GM23338 (cell line): ENCODE data around the gene GRK3. TPM values are rescaled to one million over a fixed set of nuclear protein-coding genes. Genes with fewer than 3 reads are reported as not detected.

ENCODE experiments used
- ATAC-seq: fragments of 200-7000 bp; cut with Tn5 transposase; 3 replicates; pipeline ENCODE4 v1.9.1; 2020
- DNase-seq: peaks from one replicate; pipeline ENCODE4 v3.0.0-alpha.2; 2015; ENCODE audit warnings: low spot score
- H2AFZ ChIP-seq: fragments of 200-600 bp; sonication (generic); 2 replicates; pipeline ENCODE4 v1.8.0; 2016; ENCODE audit warnings: antibody characterized with exemption, mild to moderate bottlenecking, moderate library complexity
- H3F3A ChIP-seq: fragments of 200-600 bp; sonication (generic); replicated peaks from 2 replicates; pipeline ENCODE4 v1.8.0; 2017; ENCODE audit warnings: antibody characterized with exemption, mixed run types, low read depth
- H3K27ac ChIP-seq: fragments of 200-600 bp; sonication (generic); 2 replicates; pipeline ENCODE4 v1.6.1; 2016; ENCODE audit warnings: low read depth
- H3K27me3 ChIP-seq: fragments of 200-600 bp; sonication (generic); 2 replicates; pipeline ENCODE4 v1.8.0; 2016; ENCODE audit warnings: mild to moderate bottlenecking, mixed run types, moderate library complexity; ENCODE audit not compliant: insufficient read depth
- H3K36me3 ChIP-seq: fragments of 200-600 bp; sonication (generic); 2 replicates; pipeline ENCODE4 v1.8.0; 2016; ENCODE audit warnings: mild to moderate bottlenecking; ENCODE audit not compliant: insufficient read depth
- H3K4me1 ChIP-seq: fragments of 200-600 bp; sonication (generic); 2 replicates; pipeline ENCODE4 v1.8.0; 2016; ENCODE audit warnings: mild to moderate bottlenecking, moderate library complexity; ENCODE audit not compliant: insufficient read depth
- H3K4me2 ChIP-seq: fragments of 200-600 bp; sonication (generic); 2 replicates; pipeline ENCODE4 v1.7.1; 2017; ENCODE audit warnings: mixed run types
- H3K4me3 ChIP-seq: fragments of 200-600 bp; sonication (generic); 2 replicates; pipeline ENCODE4 v1.6.1; 2016; ENCODE audit warnings: mixed run types
- H3K79me2 ChIP-seq: fragments of 200-600 bp; sonication (generic); replicated peaks from 2 replicates; pipeline ENCODE4 v1.8.0; 2017; ENCODE audit warnings: mild to moderate bottlenecking; ENCODE audit not compliant: insufficient read depth
- H3K9me2 ChIP-seq: fragments of 200-600 bp; sonication (generic); 2 replicates; pipeline ENCODE4 v1.8.0; 2017; ENCODE audit not compliant: insufficient read depth
- H4K20me1 ChIP-seq: fragments of 200-600 bp; sonication (generic); replicated peaks from 2 replicates; pipeline ENCODE4 v1.8.0; 2017; ENCODE audit warnings: mild to moderate bottlenecking; ENCODE audit not compliant: insufficient read depth
- H3K27ac Mint-ChIP-seq: 2 replicates; pipeline ENCODE4 v1.8.0; 2020; ENCODE audit warnings: inconsistent platforms, mild to moderate bottlenecking, moderate library complexity, mixed read lengths
- H3K27me3 Mint-ChIP-seq: 3 replicates; pipeline ENCODE4 v1.8.0; 2022; ENCODE audit warnings: low read depth, mild to moderate bottlenecking, moderate library complexity, mixed read lengths, inconsistent platforms; ENCODE audit not compliant: insufficient read depth, poor library complexity
- H3K36me3 Mint-ChIP-seq: 3 replicates; pipeline ENCODE4 v1.8.0; 2021; ENCODE audit warnings: low read depth, mild to moderate bottlenecking, inconsistent platforms, moderate library complexity, mixed read lengths
- H3K4me1 Mint-ChIP-seq: 3 replicates; pipeline ENCODE4 v1.8.0; 2020; ENCODE audit warnings: mild to moderate bottlenecking, inconsistent platforms, mixed read lengths
- H3K4me3 Mint-ChIP-seq: 3 replicates; pipeline ENCODE4 v1.8.0; 2021; ENCODE audit warnings: moderate library complexity, mild to moderate bottlenecking, inconsistent platforms, mixed read lengths
- H3K9me3 Mint-ChIP-seq: 3 replicates; pipeline ENCODE4 v1.8.0; 2020; ENCODE audit warnings: moderate library complexity, mild to moderate bottlenecking, inconsistent platforms, mixed read lengths
- CREB1 ChIP-seq: fragments of 250-450 bp; sonication (Bioruptor Pico); IDR thresholded peaks from 2 replicates; pipeline ENCODE4 v1.5.0; 2020; ENCODE audit warnings: low read depth, mild to moderate bottlenecking, moderate library complexity
- EZH2 ChIP-seq: fragments of 200-600 bp; sonication (generic); IDR thresholded peaks from one replicate; pipeline ENCODE4 v1.8.0; 2017; ENCODE audit warnings: antibody characterized with exemption, mild to moderate bottlenecking, low read depth; ENCODE audit not compliant: unreplicated experiment
- EZH2phosphoT487 ChIP-seq: fragments of 200-600 bp; sonication (generic); IDR thresholded peaks from one replicate; pipeline ENCODE4 v1.8.1; 2018; ENCODE audit warnings: antibody characterized with exemption; ENCODE audit not compliant: unreplicated experiment
- JUNB ChIP-seq: IDR thresholded peaks from one replicate; pipeline ENCODE4 v1.6.1; 2016; ENCODE audit warnings: antibody characterized with exemption; ENCODE audit not compliant: unreplicated experiment
- NANOG ChIP-seq: IDR thresholded peaks from 2 replicates; pipeline ENCODE4 v1.6.1; 2016; ENCODE audit warnings: antibody characterized with exemption, borderline replicate concordance
- POLR2AphosphoS5 ChIP-seq: IDR thresholded peaks from 2 replicates; pipeline ENCODE4 v1.6.1; 2016; ENCODE audit warnings: antibody characterized with exemption, low read depth
- STAT1 ChIP-seq: IDR thresholded peaks from one replicate; pipeline ENCODE4 v1.6.1; 2016; ENCODE audit warnings: antibody characterized with exemption; ENCODE audit not compliant: unreplicated experiment
- ZNF114 ChIP-seq: fragments of 250-450 bp; sonication (Bioruptor Pico); IDR thresholded peaks from 2 replicates; pipeline ENCODE4 v1.5.0; 2020; ENCODE audit warnings: mild to moderate bottlenecking, moderate library complexity
- ZNF331 ChIP-seq: fragments of 250-450 bp; sonication (Bioruptor Pico); IDR thresholded peaks from 2 replicates; pipeline ENCODE4 v1.5.0; 2020; ENCODE audit warnings: low read depth, mild to moderate bottlenecking, moderate library complexity
- polyA plus RNA-seq: library from polyadenylated mRNA; unstranded; fragments of >200 nt; fragmentation: Nextera tagmentation; extraction: Ambion mirVana; gene quantifications from 2 replicates; pipeline ENCODE4 v1.2.1, GENCODE V29; 2016
- total RNA-seq: library from RNA; depleted of rRNA; stranded (reverse); fragments of >200 nt; shearing (Covaris generic); gene quantifications from 2 replicates; pipeline ENCODE4 v1.2.3, GENCODE V29; 2014
- TF ChIP-seq, protein P1 (sequence below), 2 experiments: fragments of 200-600 bp in 1 of 2; sonication (generic) in 1 of 2; conservative IDR thresholded peaks; 2 replicates each; pipeline versions ENCODE4 v1.5.1 to v1.6.1; 2016 to 2017; ENCODE audit warnings: antibody characterized with exemption in 2 of 2, low read depth in 2 of 2, mild to moderate bottlenecking in 2 of 2, moderate library complexity in 1 of 2
- TF ChIP-seq, protein P2 (sequence below): fragments of 250-450 bp; sonication (Bioruptor Pico); IDR thresholded peaks from 2 replicates; pipeline ENCODE4 v1.5.0; 2020; ENCODE audit warnings: mild to moderate bottlenecking, moderate library complexity
- TF ChIP-seq, protein P3 (sequence below): IDR thresholded peaks from 2 replicates; pipeline ENCODE4 v1.6.1; 2016; ENCODE audit warnings: antibody characterized with exemption
- TF ChIP-seq, protein P4 (sequence below): IDR thresholded peaks from one replicate; pipeline ENCODE4 v1.6.1; 2018; ENCODE audit warnings: antibody characterized with exemption; ENCODE audit not compliant: unreplicated experiment

The GRK3 gene
- total and polyA plus RNA-seq, 2 experiments from 2014 or later = 6.0 to 25.3 TPM

DNA sequence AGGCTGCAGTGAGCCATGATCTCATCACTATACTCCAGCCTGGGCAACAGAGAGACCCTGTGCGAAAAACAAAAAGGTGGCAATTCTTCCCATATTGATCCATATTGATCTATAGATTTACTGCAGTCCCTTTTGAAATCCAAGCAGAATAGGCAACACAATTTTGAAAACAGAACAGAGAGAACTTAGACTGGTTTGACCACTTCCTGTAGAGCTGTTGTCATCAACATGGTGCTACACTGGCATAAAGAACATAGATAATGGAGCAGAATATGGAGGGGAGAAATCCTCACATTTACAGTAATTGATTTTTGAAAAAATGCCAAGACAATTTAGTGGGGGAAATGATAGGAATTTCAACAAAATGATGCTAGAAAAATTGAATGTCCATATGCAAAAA lies 34.1 kb downstream of the GRK3 start:
- H2AFZ ChIP-seq = no peak overlapping the region
- H3K36me3 ChIP-seq = no peaks in the 10 kb centered on the region
- peaks cover 1% of the 10 kb centered on the region; the same call in 1 of the 2 replicates for H4K20me1 ChIP-seq
- no peaks in the 10 kb centered on the region for H3K9me2 ChIP-seq
- H3K27ac Mint-ChIP-seq = no peak overlapping the region
- H3K4me3 ChIP-seq = no peak overlapping the region
- no peak overlapping the region for H3K4me2 ChIP-seq
- H3K27ac ChIP-seq = no peak overlapping the region
- peaks cover 10% of the 10 kb centered on the region; the same call in 2 of the 3 replicates for H3K4me1 Mint-ChIP-seq
- peaks cover 1% of the 10 kb centered on the region for H3K27me3 Mint-ChIP-seq
- no peak overlapping the region for H3K4me3 Mint-ChIP-seq
- no peak for DNase-seq
- H3K36me3 Mint-ChIP-seq = peaks cover 3% of the 10 kb centered on the region; the same call in 2 of the 3 replicates
- TF ChIP-seq ZNF331 (CRISPR knock-in tag) (no peak), ZNF114 (CRISPR knock-in tag) (no peak), POLR2AphosphoS5 (no peak), CREB1 (no peak), EZH2phosphoT487 (no peak), JUNB (no peak), NANOG (no peak), EZH2 (no peak), STAT1 (no peak)
- TF ChIP-seq, protein P1, sequence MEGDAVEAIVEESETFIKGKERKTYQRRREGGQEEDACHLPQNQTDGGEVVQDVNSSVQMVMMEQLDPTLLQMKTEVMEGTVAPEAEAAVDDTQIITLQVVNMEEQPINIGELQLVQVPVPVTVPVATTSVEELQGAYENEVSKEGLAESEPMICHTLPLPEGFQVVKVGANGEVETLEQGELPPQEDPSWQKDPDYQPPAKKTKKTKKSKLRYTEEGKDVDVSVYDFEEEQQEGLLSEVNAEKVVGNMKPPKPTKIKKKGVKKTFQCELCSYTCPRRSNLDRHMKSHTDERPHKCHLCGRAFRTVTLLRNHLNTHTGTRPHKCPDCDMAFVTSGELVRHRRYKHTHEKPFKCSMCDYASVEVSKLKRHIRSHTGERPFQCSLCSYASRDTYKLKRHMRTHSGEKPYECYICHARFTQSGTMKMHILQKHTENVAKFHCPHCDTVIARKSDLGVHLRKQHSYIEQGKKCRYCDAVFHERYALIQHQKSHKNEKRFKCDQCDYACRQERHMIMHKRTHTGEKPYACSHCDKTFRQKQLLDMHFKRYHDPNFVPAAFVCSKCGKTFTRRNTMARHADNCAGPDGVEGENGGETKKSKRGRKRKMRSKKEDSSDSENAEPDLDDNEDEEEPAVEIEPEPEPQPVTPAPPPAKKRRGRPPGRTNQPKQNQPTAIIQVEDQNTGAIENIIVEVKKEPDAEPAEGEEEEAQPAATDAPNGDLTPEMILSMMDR (conservative IDR thresholded peaks at IDR 0.05; ENCODE audit: low read depth in 2 of 2) = no peak
- TF ChIP-seq, protein P2, sequence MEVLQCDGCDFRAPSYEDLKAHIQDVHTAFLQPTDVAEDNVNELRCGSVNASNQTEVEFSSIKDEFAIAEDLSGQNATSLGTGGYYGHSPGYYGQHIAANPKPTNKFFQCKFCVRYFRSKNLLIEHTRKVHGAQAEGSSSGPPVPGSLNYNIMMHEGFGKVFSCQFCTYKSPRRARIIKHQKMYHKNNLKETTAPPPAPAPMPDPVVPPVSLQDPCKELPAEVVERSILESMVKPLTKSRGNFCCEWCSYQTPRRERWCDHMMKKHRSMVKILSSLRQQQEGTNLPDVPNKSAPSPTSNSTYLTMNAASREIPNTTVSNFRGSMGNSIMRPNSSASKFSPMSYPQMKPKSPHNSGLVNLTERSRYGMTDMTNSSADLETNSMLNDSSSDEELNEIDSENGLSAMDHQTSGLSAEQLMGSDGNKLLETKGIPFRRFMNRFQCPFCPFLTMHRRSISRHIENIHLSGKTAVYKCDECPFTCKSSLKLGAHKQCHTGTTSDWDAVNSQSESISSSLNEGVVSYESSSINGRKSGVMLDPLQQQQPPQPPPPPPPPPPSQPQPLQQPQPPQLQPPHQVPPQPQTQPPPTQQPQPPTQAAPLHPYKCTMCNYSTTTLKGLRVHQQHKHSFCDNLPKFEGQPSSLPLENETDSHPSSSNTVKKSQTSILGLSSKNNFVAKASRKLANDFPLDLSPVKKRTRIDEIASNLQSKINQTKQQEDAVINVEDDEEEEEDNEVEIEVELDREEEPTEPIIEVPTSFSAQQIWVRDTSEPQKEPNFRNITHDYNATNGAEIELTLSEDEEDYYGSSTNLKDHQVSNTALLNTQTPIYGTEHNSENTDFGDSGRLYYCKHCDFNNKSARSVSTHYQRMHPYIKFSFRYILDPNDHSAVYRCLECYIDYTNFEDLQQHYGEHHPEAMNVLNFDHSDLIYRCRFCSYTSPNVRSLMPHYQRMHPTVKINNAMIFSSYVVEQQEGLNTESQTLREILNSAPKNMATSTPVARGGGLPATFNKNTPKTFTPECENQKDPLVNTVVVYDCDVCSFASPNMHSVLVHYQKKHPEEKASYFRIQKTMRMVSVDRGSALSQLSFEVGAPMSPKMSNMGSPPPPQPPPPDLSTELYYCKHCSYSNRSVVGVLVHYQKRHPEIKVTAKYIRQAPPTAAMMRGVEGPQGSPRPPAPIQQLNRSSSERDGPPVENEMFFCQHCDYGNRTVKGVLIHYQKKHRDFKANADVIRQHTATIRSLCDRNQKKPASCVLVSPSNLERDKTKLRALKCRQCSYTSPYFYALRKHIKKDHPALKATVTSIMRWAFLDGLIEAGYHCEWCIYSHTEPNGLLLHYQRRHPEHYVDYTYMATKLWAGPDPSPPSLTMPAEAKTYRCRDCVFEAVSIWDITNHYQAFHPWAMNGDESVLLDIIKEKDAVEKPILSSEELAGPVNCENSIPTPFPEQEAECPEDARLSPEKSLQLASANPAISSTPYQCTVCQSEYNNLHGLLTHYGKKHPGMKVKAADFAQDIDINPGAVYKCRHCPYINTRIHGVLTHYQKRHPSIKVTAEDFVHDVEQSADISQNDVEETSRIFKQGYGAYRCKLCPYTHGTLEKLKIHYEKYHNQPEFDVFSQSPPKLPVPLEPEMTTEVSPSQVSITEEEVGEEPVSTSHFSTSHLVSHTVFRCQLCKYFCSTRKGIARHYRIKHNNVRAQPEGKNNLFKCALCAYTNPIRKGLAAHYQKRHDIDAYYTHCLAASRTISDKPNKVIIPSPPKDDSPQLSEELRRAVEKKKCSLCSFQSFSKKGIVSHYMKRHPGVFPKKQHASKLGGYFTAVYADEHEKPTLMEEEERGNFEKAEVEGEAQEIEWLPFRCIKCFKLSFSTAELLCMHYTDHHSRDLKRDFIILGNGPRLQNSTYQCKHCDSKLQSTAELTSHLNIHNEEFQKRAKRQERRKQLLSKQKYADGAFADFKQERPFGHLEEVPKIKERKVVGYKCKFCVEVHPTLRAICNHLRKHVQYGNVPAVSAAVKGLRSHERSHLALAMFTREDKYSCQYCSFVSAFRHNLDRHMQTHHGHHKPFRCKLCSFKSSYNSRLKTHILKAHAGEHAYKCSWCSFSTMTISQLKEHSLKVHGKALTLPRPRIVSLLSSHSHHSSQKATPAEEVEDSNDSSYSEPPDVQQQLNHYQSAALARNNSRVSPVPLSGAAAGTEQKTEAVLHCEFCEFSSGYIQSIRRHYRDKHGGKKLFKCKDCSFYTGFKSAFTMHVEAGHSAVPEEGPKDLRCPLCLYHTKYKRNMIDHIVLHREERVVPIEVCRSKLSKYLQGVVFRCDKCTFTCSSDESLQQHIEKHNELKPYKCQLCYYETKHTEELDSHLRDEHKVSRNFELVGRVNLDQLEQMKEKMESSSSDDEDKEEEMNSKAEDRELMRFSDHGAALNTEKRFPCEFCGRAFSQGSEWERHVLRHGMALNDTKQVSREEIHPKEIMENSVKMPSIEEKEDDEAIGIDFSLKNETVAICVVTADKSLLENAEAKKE (CRISPR knock-in tag) = no peak
- TF ChIP-seq, protein P3, sequence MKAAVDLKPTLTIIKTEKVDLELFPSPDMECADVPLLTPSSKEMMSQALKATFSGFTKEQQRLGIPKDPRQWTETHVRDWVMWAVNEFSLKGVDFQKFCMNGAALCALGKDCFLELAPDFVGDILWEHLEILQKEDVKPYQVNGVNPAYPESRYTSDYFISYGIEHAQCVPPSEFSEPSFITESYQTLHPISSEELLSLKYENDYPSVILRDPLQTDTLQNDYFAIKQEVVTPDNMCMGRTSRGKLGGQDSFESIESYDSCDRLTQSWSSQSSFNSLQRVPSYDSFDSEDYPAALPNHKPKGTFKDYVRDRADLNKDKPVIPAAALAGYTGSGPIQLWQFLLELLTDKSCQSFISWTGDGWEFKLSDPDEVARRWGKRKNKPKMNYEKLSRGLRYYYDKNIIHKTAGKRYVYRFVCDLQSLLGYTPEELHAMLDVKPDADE = no peak
- TF ChIP-seq, protein P4, sequence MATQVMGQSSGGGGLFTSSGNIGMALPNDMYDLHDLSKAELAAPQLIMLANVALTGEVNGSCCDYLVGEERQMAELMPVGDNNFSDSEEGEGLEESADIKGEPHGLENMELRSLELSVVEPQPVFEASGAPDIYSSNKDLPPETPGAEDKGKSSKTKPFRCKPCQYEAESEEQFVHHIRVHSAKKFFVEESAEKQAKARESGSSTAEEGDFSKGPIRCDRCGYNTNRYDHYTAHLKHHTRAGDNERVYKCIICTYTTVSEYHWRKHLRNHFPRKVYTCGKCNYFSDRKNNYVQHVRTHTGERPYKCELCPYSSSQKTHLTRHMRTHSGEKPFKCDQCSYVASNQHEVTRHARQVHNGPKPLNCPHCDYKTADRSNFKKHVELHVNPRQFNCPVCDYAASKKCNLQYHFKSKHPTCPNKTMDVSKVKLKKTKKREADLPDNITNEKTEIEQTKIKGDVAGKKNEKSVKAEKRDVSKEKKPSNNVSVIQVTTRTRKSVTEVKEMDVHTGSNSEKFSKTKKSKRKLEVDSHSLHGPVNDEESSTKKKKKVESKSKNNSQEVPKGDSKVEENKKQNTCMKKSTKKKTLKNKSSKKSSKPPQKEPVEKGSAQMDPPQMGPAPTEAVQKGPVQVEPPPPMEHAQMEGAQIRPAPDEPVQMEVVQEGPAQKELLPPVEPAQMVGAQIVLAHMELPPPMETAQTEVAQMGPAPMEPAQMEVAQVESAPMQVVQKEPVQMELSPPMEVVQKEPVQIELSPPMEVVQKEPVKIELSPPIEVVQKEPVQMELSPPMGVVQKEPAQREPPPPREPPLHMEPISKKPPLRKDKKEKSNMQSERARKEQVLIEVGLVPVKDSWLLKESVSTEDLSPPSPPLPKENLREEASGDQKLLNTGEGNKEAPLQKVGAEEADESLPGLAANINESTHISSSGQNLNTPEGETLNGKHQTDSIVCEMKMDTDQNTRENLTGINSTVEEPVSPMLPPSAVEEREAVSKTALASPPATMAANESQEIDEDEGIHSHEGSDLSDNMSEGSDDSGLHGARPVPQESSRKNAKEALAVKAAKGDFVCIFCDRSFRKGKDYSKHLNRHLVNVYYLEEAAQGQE = no peak
- no peaks in the 10 kb centered on the region for H3F3A ChIP-seq
- peaks cover 52% of the 10 kb centered on the region for H3K79me2 ChIP-seq
- H3K4me1 ChIP-seq = 0 out of 2 replicates have a peak, but pooled peaks cover 10% of the 10 kb centered on the region
- no peaks in the 10 kb centered on the region for H3K9me3 Mint-ChIP-seq
- no peaks in the 10 kb centered on the region for H3K27me3 ChIP-seq
- no peak for ATAC-seq
